K562 (cell line): ENCODE measurements around the gene ZNF346. TPM values are rescaled to one million over a fixed set of nuclear protein-coding genes. Genes with fewer than 3 reads are reported as not detected.

ENCODE experiments used
- ATAC-seq: fragments of 200-7000 bp; cut with Tn5 transposase; 3 replicates; pipeline ENCODE4 v1.9.1; 2020; ENCODE audit warnings: moderate library complexity
- BruUV-seq: library from RNA; stranded (reverse); fragments of 400-500 nt; replicated peaks from 2 replicates; lab custom pipeline; 2021; lab: Mats Ljungman, UMichigan
- CTCF ChIA-PET: fragments of 300-600 bp; formaldehyde crosslinking; extraction: SDS; loops from one replicate; lab custom pipeline; 2021; ENCODE audit warnings: low intra/inter-chr PET ratio; lab: Yijun Ruan, JAX
- POLR2A ChIA-PET: fragments of 300-600, 350-650 bp; sonication (Branson Sonifier 250); formaldehyde crosslinking; extraction: SDS; loops from one replicate; lab custom pipeline; 2021; ENCODE audit warnings: antibody characterized with exemption, inconsistent platforms; lab: Yijun Ruan, JAX
- DNase-seq, 4 experiments: peaks; one replicate each; pipeline versions ENCODE4 v3.0.0 to v3.0.0-alpha.2; 2011 to 2018; ENCODE audit warnings: low spot score in 3 of 4, mixed read lengths in 3 of 4; ENCODE audit errors: extremely low read depth in 1 of 4
- FAIRE-seq: peaks from 2 replicates; lab custom pipeline; 2011; peaks lifted over from hg19 to GRCh38; lab: Jason Lieb, UNC
- H2AFZ ChIP-seq: 2 replicates; pipeline ENCODE4 v1.6.0; 2011; ENCODE audit warnings: low read depth, low read length, control low read depth, inconsistent platforms
- H3K27ac ChIP-seq: fragments of 200-600 bp; 3 replicates; pipeline ENCODE4 v1.8.0; 2011; ENCODE audit warnings: low read depth, mild to moderate bottlenecking, control low read depth, inconsistent platforms, low read length, moderate library complexity, mixed read lengths; ENCODE audit errors: extremely low read depth
- H3K27me3 ChIP-seq, 2 experiments: fragments of 300-600 bp in 1 of 2; 2 replicates in 1 of 2; 3 replicates in 1 of 2; pipeline versions ENCODE4 v1.6.0 to v1.8.0; 2011; ENCODE audit warnings: inconsistent platforms in 2 of 2, low read length in 2 of 2, mild to moderate bottlenecking in 1 of 2, mixed read lengths in 1 of 2, moderate library complexity in 1 of 2; ENCODE audit not compliant: control insufficient read depth in 2 of 2, insufficient read depth in 2 of 2
- H3K36me3 ChIP-seq: fragments of 300-600 bp; 3 replicates; pipeline ENCODE4 v1.8.0; 2011; ENCODE audit warnings: mild to moderate bottlenecking, low read length, inconsistent platforms; ENCODE audit not compliant: control insufficient read depth, insufficient read depth
- H3K4me1 ChIP-seq, 2 experiments: fragments of 200-600 bp in 1 of 2; replicated peaks in 1 of 2; 2 replicates in 1 of 2; 3 replicates in 1 of 2; pipeline versions ENCODE4 v1.5.1 to v1.8.0; 2011; ENCODE audit warnings: inconsistent platforms in 2 of 2, low read length in 2 of 2, mild to moderate bottlenecking in 1 of 2, mixed read lengths in 1 of 2, moderate library complexity in 1 of 2; ENCODE audit not compliant: control insufficient read depth in 2 of 2, insufficient read depth in 2 of 2
- H3K4me2 ChIP-seq: 2 replicates; pipeline ENCODE4 v1.6.1; 2011; ENCODE audit warnings: low read length, control low read depth, inconsistent platforms, mixed read lengths; ENCODE audit not compliant: insufficient read depth
- H3K4me3 ChIP-seq: fragments of 200-600 bp; sonication (generic), shearing (Covaris generic); 2 replicates; pipeline ENCODE4 v1.5.1; 2016; ENCODE audit warnings: control low read depth, inconsistent platforms
- H3K79me2 ChIP-seq: fragments of 200-600 bp; 3 replicates; pipeline ENCODE4 v1.8.0; 2011; ENCODE audit warnings: low read length, inconsistent platforms; ENCODE audit not compliant: control insufficient read depth, insufficient read depth
- H3K9ac ChIP-seq, 2 experiments: 2 replicates each; pipeline versions ENCODE4 v1.6.0 to v1.6.1; 2011; ENCODE audit warnings: low read depth in 2 of 2, low read length in 2 of 2, control low read depth in 1 of 2, inconsistent platforms in 1 of 2, mild to moderate bottlenecking in 1 of 2, mixed read lengths in 1 of 2; ENCODE audit not compliant: insufficient read depth in 1 of 2
- H3K9me1 ChIP-seq: one replicate; pipeline ENCODE4 v1.6.0; 2011; ENCODE audit warnings: inconsistent platforms, mild to moderate bottlenecking, low read length, moderate library complexity; ENCODE audit not compliant: control insufficient read depth, insufficient read depth
- H3K9me3 ChIP-seq: replicated peaks from 2 replicates; pipeline ENCODE4 v1.5.1; 2011; ENCODE audit warnings: low read depth, low read length, inconsistent platforms; ENCODE audit not compliant: control insufficient read depth, insufficient read depth
- H4K20me1 ChIP-seq: replicated peaks from 2 replicates; pipeline ENCODE4 v1.6.1; 2011; ENCODE audit warnings: low read length, inconsistent platforms, mixed read lengths; ENCODE audit not compliant: control insufficient read depth, insufficient read depth
- ESRRB ChIP-seq: fragments of 250-450 bp; sonication (Bioruptor Pico); IDR thresholded peaks from 2 replicates; pipeline ENCODE4 v1.5.0; 2020; ENCODE audit warnings: mild to moderate bottlenecking, moderate library complexity, borderline replicate concordance
- RBM15 ChIP-seq: fragments of 200-400 bp; formaldehyde crosslinking; IDR thresholded peaks from 2 replicates; pipeline ENCODE4 v1.6.1; 2018; ENCODE audit warnings: mild to moderate bottlenecking, low read length, moderate library complexity; ENCODE audit not compliant: insufficient read depth
- ZNF121 ChIP-seq: sonication (generic); formaldehyde crosslinking; conservative IDR thresholded peaks from 2 replicates; pipeline ENCODE4 v1.8.0; 2022; ENCODE audit warnings: missing genetic modification reagents
- WGBS: fragments of 100-300 bp; shearing (Covaris generic); methylation state at CpG from one replicate; pipeline ENCODE4 v1.1.6; 2016; ENCODE audit warnings: low coverage, mixed read lengths; ENCODE audit not compliant: insufficient coverage; ENCODE audit errors: missing lambda C conversion rate; 5-methylcytosine and 5-hydroxymethylcytosine counted together
- in situ Hi-C: fragments of 300-500 bp; cut with MboI; formaldehyde crosslinking; loops from 4 replicates; pipeline ENCODE4 v1.15.0; 2018; ENCODE audit warnings: inconsistent platforms, mixed read lengths
- intact Hi-C: fragments of 100-400 bp; cut with micrococcal nuclease; formaldehyde crosslinking; loops from 2 replicates; pipeline ENCODE4 v1.14.2; 2022
- polyA plus RNA-seq, 8 experiments: library from polyadenylated mRNA; depleted of rRNA in 4 of 8; stranded (reverse) in 5 of 8; unstranded in 3 of 8; fragments of >200 nt; fragmentation: Nextera tagmentation in 2 of 8; fragmentation: Illumina TruSeq in 1 of 8; extraction: Ambion mirVana in 2 of 8; extraction: Trizol in 1 of 8; gene quantifications; 2 replicates each; pipeline versions ENCODE4 v1.2.1 to v1.2.3, GENCODE V29; 2011 to 2014; ENCODE audit warnings: inconsistent platforms in 1 of 8, missing spikeins in 1 of 8
- total RNA-seq, 7 experiments: library from RNA; depleted of rRNA in 6 of 7; stranded (reverse); fragments of >200 nt in 6 of 7; fragmentation: Illumina TruSeq in 2 of 7; extraction: Trizol in 2 of 7; gene quantifications; 2 replicates each; pipeline versions ENCODE4 v1.2.1 to v1.2.3, GENCODE V29; 2011 to 2021; ENCODE audit warnings: low replicate concordance in 1 of 7

The ZNF346 gene
- total and polyA plus RNA-seq, 9 of the 15 experiments (the other 6 are each of a cell fraction or from before 2014, with no cell fraction given): 5.0 to 25.1 (median 20.1) TPM

DNA sequence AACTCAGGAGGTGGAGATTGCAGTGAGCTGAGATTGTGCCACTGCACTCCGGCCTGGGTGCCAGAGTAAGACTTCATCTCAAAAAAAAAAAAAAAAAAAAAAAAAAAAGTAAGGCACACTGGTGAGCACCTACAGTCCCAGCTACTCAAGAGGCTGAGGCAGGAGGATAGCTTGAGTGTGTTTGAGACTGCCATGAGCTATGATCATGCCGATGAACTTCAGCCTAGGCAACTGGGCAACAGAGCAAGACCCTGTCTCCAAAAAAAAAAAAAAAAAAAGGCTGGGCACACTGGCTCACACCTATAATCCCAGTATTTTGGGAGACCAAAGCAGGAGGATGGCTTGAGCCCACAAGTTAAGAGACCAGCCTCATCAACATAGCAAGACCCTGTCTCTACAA, 36.2 kb upstream of the ZNF346 start:
- Histone ChIP-seq H3K27ac (no peak overlapping the region), H3K36me3 (peaks cover 20% of the 10 kb centered on the region; the same call in 2 of the 3 replicates), H3K4me3 (no peak overlapping the region), H3K9ac (no peak overlapping the region), H2AFZ (no peak overlapping the region), H3K79me2 (peaks cover 74% of the 10 kb centered on the region), H3K9me1 (no peaks in the 10 kb centered on the region), H3K27me3 (no peaks in the 10 kb centered on the region), H4K20me1 (no peaks in the 10 kb centered on the region), H3K9me3 (no peaks in the 10 kb centered on the region; the same call in 1 of the 2 replicates), H3K4me2 (no peak overlapping the region), H3K4me1 (no peaks in the 10 kb centered on the region; a peak in 2 of 5 replicates)
- FAIRE-seq: no peak
- no TSS peak for BruUV-seq
- in situ Hi-C loops (no loop called here), intact Hi-C loops (no loop called here)
- TF ChIP-seq RBM15 (no peak), ZNF121 (CRISPR knock-in tag) (peak; percentile 90)
- 90% methylated on average over 1 of the region's 2 CpGs for WGBS
- ChIA-PET POLR2A (interaction anchor here (0.6 kb wide), 1 partner anchor 9 kb away, joined by 3 read pairs; no protein-coding TSS in a partner anchor), CTCF (no interaction called here)
- no peak for ATAC-seq
- DNase-seq: no peak

- H4K20me1 ChIP-seq: no peaks in the 10 kb centered on the region
- no TSS peak for BruUV-seq
- H3K9ac ChIP-seq: no peak overlapping the region
- peaks cover 10% of the 10 kb centered on the region; the same call in 2 of the 3 replicates for H3K36me3 ChIP-seq
- ChIA-PET CTCF (no interaction called here), POLR2A (no interaction called here)
- peaks cover 79% of the 10 kb centered on the region for H3K79me2 ChIP-seq
- TF ChIP-seq ZNF121 (CRISPR knock-in tag) (peak; percentile 83), ESRRB (no peak)
- H3K4me3 ChIP-seq: no peak overlapping the region
- in situ Hi-C loops (no loop called here), intact Hi-C loops (no loop called here)
- no peak for FAIRE-seq
- no peaks in the 10 kb centered on the region; a peak in 2 of 5 replicates for H3K4me1 ChIP-seq
- H3K4me2 ChIP-seq: no peak overlapping the region
- WGBS: 81% methylated on average over 3 of the region's 3 CpGs
- H3K9me1 ChIP-seq: no peaks in the 10 kb centered on the region
- H2AFZ ChIP-seq: no peak overlapping the region
- no peaks in the 10 kb centered on the region; the same call in 1 of the 2 replicates for H3K9me3 ChIP-seq
- H3K27me3 ChIP-seq: no peaks in the 10 kb centered on the region
- ATAC-seq: no peak
- no peak for DNase-seq
- no peak overlapping the region for H3K27ac ChIP-seq
Observed at GRCh38 chr5:176987583-176987982, 34.9 kb upstream of the ZNF346 start.
